Left lung (tissue), 10 donors: Measurements from ENCODE around the gene CHRNA5. TPM values are rescaled to one million over a fixed set of nuclear protein-coding genes. Genes with fewer than 3 reads are reported as not detected.

Experiments
- ATAC-seq: fragments of 200-7000 bp; cut with Tn5 transposase; one replicate; pipeline ENCODE4 v1.9.1; 2020; ENCODE audit warnings: moderate library complexity
- DNase-seq, 4 donors: peaks; one replicate each; pipeline ENCODE4 v3.0.0-alpha.2; 2013 to 2020
- H3K27ac ChIP-seq, 2 donors: fragments of 200-600 bp; sonication (generic) in 1 of 2; one replicate each; pipeline versions ENCODE4 v1.5.0 to v1.8.0; 2020 to 2021
- H3K27me3 ChIP-seq, 2 donors: fragments of 200-600 bp; sonication (generic) in 1 of 2; one replicate each; pipeline versions ENCODE4 v1.5.0 to v1.8.0; 2020 to 2021
- H3K36me3 ChIP-seq, 2 donors: fragments of 200-600 bp; sonication (generic) in 1 of 2; one replicate each; pipeline versions ENCODE4 v1.5.0 to v1.8.0; 2020 to 2021
- H3K4me1 ChIP-seq, 2 donors: fragments of 200-600 bp; one replicate each; pipeline ENCODE4 v1.8.0; 2021
- H3K4me3 ChIP-seq, 2 donors: fragments of 200-600 bp; sonication (generic) in 1 of 2; one replicate each; pipeline versions ENCODE4 v1.5.0 to v1.8.0; 2020 to 2021; ENCODE audit warnings: mild to moderate bottlenecking in 1 of 2
- H3K9me3 ChIP-seq, 2 donors: fragments of 200-600 bp; sonication (generic) in 1 of 2; one replicate each; pipeline versions ENCODE4 v1.5.0 to v1.8.0; 2020 to 2021
- intact Hi-C, 2 donors: fragments of 100-400 bp; cut with DNase I; formaldehyde crosslinking; loops; one replicate each; pipeline versions ENCODE4 v1.11.2 to v1.14.2; 2022
- polyA plus RNA-seq, 6 donors: library from polyadenylated mRNA; unstranded; fragments of 120-200 nt; gene quantifications; one replicate each; pipeline ENCODE4 v1.2.1, GENCODE V29; 2013; ENCODE audit not compliant: insufficient read length in 6 of 6
- total RNA-seq, 2 donors: library from RNA; stranded (reverse); fragmentation: NEBNext Ultra II Directional; extraction: Animal tissue kit (Norgen Biotek cat#: 25700); gene quantifications; one replicate each; pipeline ENCODE4 v1.2.1, GENCODE V29; 2021
- TF ChIP-seq, protein P1 (sequence below), 2 donors: fragments of 200-600 bp; sonication (generic) in 1 of 2; IDR thresholded peaks; one replicate each; pipeline versions ENCODE4 v1.5.0 to v1.8.0; 2021; ENCODE audit warnings: antibody characterized with exemption in 2 of 2
- donor health status: DM: no; HTN: yes; CAD: no.
- donor health status: DM: no; HTN: no; CAD: no.

The CHRNA5 gene
- total and polyA plus RNA-seq, 8 donors = 1.1 to 2.7 (median 1.9) TPM

DNA sequence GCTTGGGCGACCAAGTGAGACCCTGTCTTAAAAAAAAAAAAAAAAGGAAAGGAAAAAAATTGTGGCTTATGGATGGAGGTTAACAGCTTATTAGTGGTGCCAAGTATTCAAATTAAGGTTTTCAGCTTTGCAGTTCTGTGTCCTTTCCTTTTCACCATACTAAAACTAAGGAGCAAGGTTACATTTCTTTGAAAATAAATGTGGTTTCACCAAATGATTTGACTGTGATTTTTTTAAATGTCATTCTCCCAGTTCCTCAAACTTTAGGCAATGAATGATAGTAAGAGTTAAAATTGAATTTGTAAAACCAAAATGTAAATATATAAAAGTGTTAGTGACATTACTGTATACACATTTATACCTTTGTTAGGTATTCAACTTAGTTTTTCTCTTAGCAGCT lies 9.6 kb downstream of the CHRNA5 start:
- intact Hi-C loops = no loop called here
- H3K9me3 ChIP-seq = no peaks in the 10 kb centered on the region
- H3K27ac ChIP-seq = no peak overlapping the region
- TF ChIP-seq, protein P1, sequence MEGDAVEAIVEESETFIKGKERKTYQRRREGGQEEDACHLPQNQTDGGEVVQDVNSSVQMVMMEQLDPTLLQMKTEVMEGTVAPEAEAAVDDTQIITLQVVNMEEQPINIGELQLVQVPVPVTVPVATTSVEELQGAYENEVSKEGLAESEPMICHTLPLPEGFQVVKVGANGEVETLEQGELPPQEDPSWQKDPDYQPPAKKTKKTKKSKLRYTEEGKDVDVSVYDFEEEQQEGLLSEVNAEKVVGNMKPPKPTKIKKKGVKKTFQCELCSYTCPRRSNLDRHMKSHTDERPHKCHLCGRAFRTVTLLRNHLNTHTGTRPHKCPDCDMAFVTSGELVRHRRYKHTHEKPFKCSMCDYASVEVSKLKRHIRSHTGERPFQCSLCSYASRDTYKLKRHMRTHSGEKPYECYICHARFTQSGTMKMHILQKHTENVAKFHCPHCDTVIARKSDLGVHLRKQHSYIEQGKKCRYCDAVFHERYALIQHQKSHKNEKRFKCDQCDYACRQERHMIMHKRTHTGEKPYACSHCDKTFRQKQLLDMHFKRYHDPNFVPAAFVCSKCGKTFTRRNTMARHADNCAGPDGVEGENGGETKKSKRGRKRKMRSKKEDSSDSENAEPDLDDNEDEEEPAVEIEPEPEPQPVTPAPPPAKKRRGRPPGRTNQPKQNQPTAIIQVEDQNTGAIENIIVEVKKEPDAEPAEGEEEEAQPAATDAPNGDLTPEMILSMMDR (IDR thresholded peaks at IDR 0.05) = no peak
- ATAC-seq = no peak
- H3K4me3 ChIP-seq = no peak overlapping the region
- no peak for DNase-seq
- H3K27me3 ChIP-seq = peaks cover 0 to 2% of the 10 kb centered on the region in 2 donors
- no peaks in the 10 kb centered on the region for H3K36me3 ChIP-seq
- no peaks in the 10 kb centered on the region for H3K4me1 ChIP-seq

DNA sequence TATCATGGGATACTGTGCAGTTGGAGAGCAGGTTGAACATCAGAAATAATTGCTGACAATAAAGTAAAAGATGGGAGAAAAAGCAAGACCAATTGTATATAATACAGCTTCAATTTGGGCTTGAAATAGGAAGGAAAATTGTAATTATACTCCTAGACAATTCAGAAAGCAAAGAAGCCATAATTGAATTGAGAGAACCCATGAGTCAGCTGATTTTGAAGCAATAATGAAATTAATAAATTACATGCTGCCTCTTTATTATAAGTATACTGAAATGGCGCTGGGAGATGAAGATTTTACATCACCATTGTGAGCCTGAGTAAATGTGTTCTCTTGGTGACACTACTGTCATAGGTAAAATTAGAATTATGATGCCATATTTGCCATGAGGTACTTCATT lies 32.3 kb downstream of the CHRNA5 start:
- ATAC-seq (no peak), DNase-seq (no peak)
- Histone ChIP-seq H3K27ac (no peak overlapping the region), H3K4me1 (no peaks in the 10 kb centered on the region), H3K4me3 (no peak overlapping the region), H3K9me3 (no peaks in the 10 kb centered on the region), H3K36me3 (no peaks in the 10 kb centered on the region), H3K27me3 (no peaks in the 10 kb centered on the region)
- TF ChIP-seq, protein P1 (IDR thresholded peaks at IDR 0.05) = no peak
- intact Hi-C loops = no loop called here

DNA sequence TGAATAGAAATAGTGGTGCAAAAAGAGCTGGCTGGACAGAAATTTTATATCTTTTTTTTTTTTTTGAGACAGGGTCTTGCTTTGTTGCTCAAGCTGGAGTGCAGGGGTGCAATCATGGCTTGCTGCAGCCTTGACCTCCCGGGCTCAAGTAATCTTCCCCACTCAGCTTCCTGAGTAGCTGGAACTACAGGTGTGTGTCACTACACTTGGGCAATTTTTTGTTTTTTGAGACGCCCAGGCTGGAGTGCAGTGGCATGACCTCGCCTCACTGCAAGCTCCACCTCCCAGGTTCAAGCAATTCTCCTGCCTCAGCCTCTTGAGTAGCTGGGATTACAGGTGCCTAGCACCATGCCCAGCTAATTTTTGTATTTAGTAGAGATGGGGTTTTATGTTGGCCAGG lies 33.0 kb downstream of the CHRNA5 start:
- TF ChIP-seq, protein P1 (IDR thresholded peaks at IDR 0.05) = no peak
- intact Hi-C loops = no loop called here
- Histone ChIP-seq H3K27ac (no peak overlapping the region), H3K36me3 (no peaks in the 10 kb centered on the region), H3K27me3 (peaks cover 0 to 2% of the 10 kb centered on the region in 2 donors), H3K9me3 (no peaks in the 10 kb centered on the region), H3K4me1 (no peaks in the 10 kb centered on the region), H3K4me3 (no peak overlapping the region)
- no peak for ATAC-seq
- DNase-seq = no peak

DNA sequence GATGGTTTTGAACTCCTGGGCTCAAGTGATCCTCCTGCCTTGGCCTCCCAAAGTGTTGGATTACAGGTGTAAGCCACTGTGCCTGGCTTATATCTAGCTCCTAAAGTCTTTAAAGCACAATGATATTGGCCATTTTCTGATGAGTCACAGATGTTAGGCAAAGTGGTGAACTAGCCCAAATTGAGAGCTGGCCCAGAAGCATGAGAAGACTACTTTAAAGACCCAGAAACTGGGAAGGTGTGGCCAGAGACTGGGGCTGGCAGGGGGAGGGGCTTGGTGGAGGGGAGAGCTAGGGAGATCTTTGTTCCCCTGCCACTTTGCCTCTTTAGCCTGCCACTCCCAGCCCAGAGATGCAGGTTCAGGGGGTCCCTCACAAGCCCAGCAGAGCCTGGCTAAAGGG lies 33.9 kb downstream of the CHRNA5 start:
- ATAC-seq = no peak
- TF ChIP-seq, protein P1 (IDR thresholded peaks at IDR 0.05) = no peak
- H3K4me3 ChIP-seq = no peak overlapping the region

DNA sequence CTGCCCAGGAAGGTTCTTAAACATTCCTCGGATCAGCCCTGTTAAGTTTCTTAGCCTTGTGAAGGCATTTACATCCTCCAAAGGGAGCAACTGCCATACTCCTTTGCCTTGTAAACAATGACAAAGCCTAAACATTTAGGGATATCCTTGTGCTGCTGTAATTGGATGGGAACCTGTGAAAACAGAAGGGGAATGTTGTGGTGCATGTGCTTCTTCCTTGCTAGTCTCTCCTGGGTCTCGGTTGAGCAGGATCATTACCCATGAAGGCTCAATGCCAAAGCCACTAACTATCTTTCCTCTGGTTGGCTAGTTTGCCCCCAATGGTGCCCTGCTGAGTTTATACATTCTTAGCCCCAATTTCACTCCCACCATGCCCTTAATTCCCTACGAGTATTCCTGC lies 38.1 kb downstream of the CHRNA5 start:
- intact Hi-C loops = no loop called here
- TF ChIP-seq, protein P1 (IDR thresholded peaks at IDR 0.05) = no peak
- Histone ChIP-seq H3K4me1 (no peaks in the 10 kb centered on the region), H3K9me3 (no peaks in the 10 kb centered on the region), H3K4me3 (no peak overlapping the region), H3K27ac (no peak overlapping the region), H3K36me3 (no peaks in the 10 kb centered on the region), H3K27me3 (peaks cover 0 to 18% of the 10 kb centered on the region in 2 donors)
- no peak for DNase-seq
- no peak for ATAC-seq

More for the DNA sequence above, 33.9 kb downstream of the CHRNA5 start:
- no peak overlapping the region for H3K27ac ChIP-seq
- H3K4me1 ChIP-seq = no peaks in the 10 kb centered on the region
- no peak for DNase-seq
- intact Hi-C loops = no loop called here
- no peaks in the 10 kb centered on the region for H3K9me3 ChIP-seq
- H3K27me3 ChIP-seq = peaks cover 0 to 10% of the 10 kb centered on the region in 2 donors
- no peaks in the 10 kb centered on the region for H3K36me3 ChIP-seq
